Measurements from ENCODE around the gene ARHGAP15.

DNA sequence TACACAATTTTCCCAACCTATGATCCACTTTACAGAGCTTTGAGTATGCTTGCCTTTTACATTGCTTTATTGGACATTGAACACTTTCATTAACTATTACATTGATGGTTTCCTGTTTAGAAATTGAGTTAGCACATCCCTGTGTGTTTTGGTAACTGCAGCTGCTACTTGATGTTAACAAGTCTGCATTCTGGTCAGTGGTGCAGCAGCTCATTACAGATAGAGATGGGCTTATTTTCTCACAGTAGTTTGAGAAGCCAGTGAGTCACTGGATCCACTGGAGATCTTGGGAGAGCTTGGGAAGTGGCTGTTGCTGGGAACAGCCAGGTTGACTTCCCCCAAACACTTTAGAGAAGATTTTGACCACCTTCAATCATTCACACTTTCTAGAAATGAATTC is 150.5 kb downstream of the ARHGAP15 start:
- no peak for TF ChIP-seq CBX2 (IDR thresholded peaks at IDR 0.05; ENCODE audit: borderline replicate concordance, low read depth)
- TF ChIP-seq, protein P1, sequence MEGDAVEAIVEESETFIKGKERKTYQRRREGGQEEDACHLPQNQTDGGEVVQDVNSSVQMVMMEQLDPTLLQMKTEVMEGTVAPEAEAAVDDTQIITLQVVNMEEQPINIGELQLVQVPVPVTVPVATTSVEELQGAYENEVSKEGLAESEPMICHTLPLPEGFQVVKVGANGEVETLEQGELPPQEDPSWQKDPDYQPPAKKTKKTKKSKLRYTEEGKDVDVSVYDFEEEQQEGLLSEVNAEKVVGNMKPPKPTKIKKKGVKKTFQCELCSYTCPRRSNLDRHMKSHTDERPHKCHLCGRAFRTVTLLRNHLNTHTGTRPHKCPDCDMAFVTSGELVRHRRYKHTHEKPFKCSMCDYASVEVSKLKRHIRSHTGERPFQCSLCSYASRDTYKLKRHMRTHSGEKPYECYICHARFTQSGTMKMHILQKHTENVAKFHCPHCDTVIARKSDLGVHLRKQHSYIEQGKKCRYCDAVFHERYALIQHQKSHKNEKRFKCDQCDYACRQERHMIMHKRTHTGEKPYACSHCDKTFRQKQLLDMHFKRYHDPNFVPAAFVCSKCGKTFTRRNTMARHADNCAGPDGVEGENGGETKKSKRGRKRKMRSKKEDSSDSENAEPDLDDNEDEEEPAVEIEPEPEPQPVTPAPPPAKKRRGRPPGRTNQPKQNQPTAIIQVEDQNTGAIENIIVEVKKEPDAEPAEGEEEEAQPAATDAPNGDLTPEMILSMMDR (IDR thresholded peaks at IDR 0.05), result no peak
- TF ChIP-seq MAFK (IDR thresholded peaks at IDR 0.05; ENCODE audit: partially characterized antibody), result no peak
- TF ChIP-seq REST (IDR thresholded peaks at IDR 0.05), result no peak
- no peak for TF ChIP-seq KDM5A (IDR thresholded peaks at IDR 0.05)
- TF ChIP-seq RFX5 (IDR thresholded peaks at IDR 0.05), result no peak
- TF ChIP-seq JUNB (IDR thresholded peaks at IDR 0.05), result no peak
- TF ChIP-seq POLR2A (IDR thresholded peaks at IDR 0.05; ENCODE audit: low read length), result no peak
- TF ChIP-seq PBX3 (IDR thresholded peaks at IDR 0.05), result no peak
- no peak for TF ChIP-seq HOXB5 (CRISPR knock-in tag; IDR thresholded peaks at IDR 0.05)
- TF ChIP-seq, protein P2, sequence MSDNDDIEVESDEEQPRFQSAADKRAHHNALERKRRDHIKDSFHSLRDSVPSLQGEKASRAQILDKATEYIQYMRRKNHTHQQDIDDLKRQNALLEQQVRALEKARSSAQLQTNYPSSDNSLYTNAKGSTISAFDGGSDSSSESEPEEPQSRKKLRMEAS (IDR thresholded peaks at IDR 0.05), result no peak

All from A549 (cell line).